Ishikawa (cell line): ENCODE measurements around the gene GAMT.

ENCODE experiments used
- CREB1 ChIP-seq: IDR thresholded peaks from 2 replicates; pipeline ENCODE4 v1.6.1; 2012; ENCODE audit warnings: low read depth
- EP300 ChIP-seq: IDR thresholded peaks from 2 replicates; pipeline ENCODE4 v1.6.1; 2012; ENCODE audit warnings: borderline replicate concordance
- FOXM1 ChIP-seq: IDR thresholded peaks from 2 replicates; pipeline ENCODE4 v1.6.1; 2012; ENCODE audit warnings: low read depth, borderline replicate concordance
- TAF1 ChIP-seq: IDR thresholded peaks from 2 replicates; pipeline ENCODE4 v1.6.1; 2012; ENCODE audit warnings: low read depth, mild to moderate bottlenecking
- ZBTB7A ChIP-seq: IDR thresholded peaks from 2 replicates; pipeline ENCODE4 v1.6.1; 2012; ENCODE audit warnings: low read depth
- TF ChIP-seq, protein P1 (sequence below): IDR thresholded peaks from 2 replicates; pipeline ENCODE4 v1.6.1; 2012; ENCODE audit warnings: low read depth, mild to moderate bottlenecking
- TF ChIP-seq, protein P2 (sequence below): IDR thresholded peaks from 2 replicates; pipeline ENCODE4 v1.6.1; 2012

- no peak for TF ChIP-seq ZBTB7A
- no peak for TF ChIP-seq EP300
- TF ChIP-seq, protein P1, sequence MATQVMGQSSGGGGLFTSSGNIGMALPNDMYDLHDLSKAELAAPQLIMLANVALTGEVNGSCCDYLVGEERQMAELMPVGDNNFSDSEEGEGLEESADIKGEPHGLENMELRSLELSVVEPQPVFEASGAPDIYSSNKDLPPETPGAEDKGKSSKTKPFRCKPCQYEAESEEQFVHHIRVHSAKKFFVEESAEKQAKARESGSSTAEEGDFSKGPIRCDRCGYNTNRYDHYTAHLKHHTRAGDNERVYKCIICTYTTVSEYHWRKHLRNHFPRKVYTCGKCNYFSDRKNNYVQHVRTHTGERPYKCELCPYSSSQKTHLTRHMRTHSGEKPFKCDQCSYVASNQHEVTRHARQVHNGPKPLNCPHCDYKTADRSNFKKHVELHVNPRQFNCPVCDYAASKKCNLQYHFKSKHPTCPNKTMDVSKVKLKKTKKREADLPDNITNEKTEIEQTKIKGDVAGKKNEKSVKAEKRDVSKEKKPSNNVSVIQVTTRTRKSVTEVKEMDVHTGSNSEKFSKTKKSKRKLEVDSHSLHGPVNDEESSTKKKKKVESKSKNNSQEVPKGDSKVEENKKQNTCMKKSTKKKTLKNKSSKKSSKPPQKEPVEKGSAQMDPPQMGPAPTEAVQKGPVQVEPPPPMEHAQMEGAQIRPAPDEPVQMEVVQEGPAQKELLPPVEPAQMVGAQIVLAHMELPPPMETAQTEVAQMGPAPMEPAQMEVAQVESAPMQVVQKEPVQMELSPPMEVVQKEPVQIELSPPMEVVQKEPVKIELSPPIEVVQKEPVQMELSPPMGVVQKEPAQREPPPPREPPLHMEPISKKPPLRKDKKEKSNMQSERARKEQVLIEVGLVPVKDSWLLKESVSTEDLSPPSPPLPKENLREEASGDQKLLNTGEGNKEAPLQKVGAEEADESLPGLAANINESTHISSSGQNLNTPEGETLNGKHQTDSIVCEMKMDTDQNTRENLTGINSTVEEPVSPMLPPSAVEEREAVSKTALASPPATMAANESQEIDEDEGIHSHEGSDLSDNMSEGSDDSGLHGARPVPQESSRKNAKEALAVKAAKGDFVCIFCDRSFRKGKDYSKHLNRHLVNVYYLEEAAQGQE, result no peak
- TF ChIP-seq, protein P2, sequence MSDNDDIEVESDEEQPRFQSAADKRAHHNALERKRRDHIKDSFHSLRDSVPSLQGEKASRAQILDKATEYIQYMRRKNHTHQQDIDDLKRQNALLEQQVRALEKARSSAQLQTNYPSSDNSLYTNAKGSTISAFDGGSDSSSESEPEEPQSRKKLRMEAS, result no peak
- TF ChIP-seq FOXM1, result no peak
- TF ChIP-seq TAF1, result no peak
- TF ChIP-seq CREB1, result no peak
These were observed 22.3 kb upstream of the GAMT start for GRCh38 chr19:1423436-1424191.
